GM12873 (cell line): ENCODE results near the gene SLAMF7.

Experiments
- TF ChIP-seq, protein P1 (sequence below): IDR thresholded peaks from 2 replicates; pipeline ENCODE4 v1.5.1; 2012; ENCODE audit warnings: low read depth, mild to moderate bottlenecking, moderate library complexity, low read length, control low read depth; ENCODE audit not compliant: insufficient read depth; ENCODE audit errors: missing control alignments

The SLAMF7 gene

DNA sequence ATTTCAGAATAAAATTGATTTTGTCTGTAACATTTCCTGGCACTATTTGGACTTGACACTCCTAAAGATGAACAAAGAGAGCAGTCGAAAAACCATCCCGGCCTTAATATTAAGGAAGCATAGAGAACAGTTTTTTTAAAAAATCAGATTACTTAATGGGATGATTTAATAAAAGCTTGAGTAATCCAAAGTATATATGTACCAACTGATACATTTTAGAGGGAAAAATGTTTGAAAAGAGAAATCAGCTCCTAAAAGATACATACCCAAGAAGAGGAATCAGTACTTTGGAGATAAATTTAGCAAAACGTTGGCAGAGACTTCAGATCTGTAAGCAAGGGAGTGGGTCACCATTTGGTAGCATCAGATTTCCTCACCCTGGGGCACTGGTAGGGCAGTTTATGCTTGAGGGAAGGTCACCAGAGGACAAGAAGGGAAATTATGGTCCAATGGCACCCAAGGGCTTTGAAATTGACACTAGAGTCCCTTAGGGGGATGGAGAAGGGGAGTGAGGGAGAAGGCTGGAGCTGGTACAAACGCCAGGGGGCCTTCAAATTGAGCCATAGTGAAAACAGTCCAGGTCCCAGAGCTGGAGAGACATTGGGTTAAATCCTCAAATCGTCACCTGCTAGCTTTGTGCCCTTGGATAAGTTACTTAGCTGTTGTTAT lies 5.9 kb downstream of the SLAMF7 start:
- TF ChIP-seq, protein P1, sequence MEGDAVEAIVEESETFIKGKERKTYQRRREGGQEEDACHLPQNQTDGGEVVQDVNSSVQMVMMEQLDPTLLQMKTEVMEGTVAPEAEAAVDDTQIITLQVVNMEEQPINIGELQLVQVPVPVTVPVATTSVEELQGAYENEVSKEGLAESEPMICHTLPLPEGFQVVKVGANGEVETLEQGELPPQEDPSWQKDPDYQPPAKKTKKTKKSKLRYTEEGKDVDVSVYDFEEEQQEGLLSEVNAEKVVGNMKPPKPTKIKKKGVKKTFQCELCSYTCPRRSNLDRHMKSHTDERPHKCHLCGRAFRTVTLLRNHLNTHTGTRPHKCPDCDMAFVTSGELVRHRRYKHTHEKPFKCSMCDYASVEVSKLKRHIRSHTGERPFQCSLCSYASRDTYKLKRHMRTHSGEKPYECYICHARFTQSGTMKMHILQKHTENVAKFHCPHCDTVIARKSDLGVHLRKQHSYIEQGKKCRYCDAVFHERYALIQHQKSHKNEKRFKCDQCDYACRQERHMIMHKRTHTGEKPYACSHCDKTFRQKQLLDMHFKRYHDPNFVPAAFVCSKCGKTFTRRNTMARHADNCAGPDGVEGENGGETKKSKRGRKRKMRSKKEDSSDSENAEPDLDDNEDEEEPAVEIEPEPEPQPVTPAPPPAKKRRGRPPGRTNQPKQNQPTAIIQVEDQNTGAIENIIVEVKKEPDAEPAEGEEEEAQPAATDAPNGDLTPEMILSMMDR = no peak

DNA sequence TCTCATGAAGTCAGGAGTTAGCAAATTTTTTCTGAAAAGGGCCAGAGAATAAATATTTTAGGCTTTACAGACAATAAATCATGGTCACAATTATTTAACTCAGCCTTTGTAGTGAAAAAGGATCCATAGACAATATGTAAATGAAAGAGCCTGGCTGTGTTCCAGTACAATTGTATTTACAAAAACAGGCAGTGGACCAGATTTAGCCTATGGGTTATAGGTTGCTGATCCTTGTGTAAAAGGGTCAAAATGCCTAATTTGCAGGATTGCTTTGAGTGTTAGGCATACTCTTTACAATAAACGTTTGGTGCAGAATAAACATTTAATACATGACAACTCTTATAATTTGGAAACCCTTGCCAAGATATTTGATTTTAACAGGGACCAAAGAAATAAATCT lies 6.5 kb downstream of the SLAMF7 start:
- TF ChIP-seq, protein P1 = no peak

DNA sequence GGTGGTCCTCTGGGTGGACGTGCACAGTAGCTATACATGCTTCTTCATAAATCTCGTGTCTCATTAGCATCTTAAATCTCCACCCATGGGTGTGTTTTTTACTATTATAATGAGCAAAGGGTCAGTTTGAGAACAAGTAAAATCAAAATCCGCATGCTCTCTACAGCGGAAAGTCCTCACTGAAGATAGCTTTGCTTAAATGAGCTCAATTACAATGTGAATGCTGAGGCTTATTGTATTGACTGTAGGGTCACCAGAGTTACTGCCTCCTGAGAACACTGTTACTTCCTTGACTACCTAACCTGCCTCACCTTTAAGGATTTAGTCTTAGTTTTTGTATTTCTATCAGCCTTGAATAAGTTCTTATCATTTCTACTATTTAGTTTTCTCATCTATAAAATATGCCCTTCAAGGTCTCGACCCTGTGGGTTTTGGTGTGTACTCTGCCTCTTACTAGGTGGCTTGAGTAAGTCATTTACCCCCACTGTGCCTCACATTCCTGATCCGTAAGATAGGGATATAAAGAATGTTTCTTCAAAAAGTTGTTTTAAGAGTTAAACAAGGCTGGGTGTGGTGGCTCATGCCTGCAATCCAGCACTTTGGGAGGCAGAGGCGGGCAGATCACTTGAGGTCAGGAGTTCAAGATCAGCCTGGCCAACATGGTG lies 7.9 kb downstream of the SLAMF7 start:
- TF ChIP-seq, protein P1 = no peak

DNA sequence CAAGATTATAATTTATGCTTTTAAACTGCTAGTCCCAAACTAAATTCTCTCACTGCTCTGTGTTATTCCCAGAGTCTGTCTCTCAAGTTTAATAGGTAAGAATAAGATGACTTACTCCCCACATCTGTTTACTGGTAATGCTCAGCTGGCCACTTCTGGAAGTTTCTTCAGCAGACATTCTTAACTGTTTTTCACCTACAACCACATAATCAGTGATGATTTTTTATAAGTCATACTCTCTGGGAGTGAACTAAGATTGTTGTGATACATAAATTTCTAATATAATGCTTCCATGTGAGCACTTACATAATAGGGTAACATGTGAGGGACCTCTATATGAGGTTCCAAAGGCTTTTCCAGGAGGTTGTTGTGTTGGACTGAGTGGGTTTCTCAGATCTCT lies 8.7 kb downstream of the SLAMF7 start:
- TF ChIP-seq, protein P1 = no peak

DNA sequence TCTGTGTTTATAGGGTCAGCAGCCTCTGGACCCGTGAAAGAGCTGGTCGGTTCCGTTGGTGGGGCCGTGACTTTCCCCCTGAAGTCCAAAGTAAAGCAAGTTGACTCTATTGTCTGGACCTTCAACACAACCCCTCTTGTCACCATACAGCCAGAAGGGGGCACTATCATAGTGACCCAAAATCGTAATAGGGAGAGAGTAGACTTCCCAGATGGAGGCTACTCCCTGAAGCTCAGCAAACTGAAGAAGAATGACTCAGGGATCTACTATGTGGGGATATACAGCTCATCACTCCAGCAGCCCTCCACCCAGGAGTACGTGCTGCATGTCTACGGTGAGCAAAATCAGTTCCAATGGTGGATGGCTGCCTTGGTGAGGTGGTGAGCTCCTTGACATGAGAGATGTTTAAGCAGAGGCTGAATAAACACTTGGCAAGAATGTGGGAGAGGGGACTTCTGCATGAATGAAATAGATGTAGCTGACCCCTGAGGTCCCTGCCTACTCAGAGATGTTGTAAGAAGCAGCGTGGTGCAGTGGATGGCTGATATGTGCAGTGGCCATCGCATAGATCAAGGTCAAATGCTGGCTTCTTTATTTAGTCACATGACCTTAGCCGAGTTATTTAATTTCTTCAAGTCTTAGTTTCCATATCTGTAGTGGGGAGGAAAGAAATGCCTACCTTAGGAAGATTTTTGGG lies 9.3 kb downstream of the SLAMF7 start:
- TF ChIP-seq, protein P1 = peak; percentile 52

DNA sequence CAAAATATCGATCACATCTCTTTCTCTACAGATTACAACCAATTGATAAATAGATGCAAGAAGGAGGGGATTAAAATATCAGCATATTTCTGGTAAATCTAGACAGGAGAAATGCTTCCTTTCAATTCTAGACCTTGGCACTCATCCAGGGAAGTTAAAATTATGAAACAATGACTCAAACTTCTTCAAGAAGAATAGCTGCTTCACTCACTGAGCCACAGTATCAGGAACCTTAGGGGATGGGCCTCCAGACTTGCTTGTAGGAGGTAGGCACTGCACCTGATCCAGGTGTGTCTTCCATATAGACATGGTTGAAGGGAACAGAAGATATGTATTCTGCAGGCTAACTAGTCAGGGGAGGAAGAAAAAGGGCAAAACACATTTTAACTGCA lies 9.8 kb downstream of the SLAMF7 start:
- TF ChIP-seq, protein P1 = no peak

DNA sequence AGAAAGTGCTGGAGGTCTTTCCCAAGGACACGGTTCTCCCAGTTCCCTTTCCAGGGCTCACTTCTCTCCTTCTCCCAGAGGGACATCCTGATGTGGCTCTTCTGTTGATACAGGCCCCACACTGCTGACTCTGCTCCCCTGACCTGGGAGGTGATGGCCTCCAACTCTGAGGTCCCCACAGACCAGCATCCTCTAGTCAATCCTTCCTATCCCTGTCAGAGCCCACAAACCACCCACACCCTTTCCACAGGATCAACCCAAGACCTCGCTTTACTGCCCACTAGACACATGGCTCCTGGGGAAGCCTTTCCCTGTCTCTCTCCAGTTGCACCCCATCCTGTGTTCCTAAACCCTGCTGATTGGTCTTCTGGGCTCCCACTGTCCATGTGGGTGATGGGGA lies 11.6 kb downstream of the SLAMF7 start:
- TF ChIP-seq, protein P1 = no peak
